KMS-11 (cell line): ENCODE measurements around the gene AFF3.

Experiments used
- H2AFZ ChIP-seq: fragments of 200-600 bp; sonication (generic); 2 replicates; pipeline ENCODE4 v1.6.1; 2016; ENCODE audit warnings: antibody characterized with exemption, mixed run types, low read depth
- H3K27ac ChIP-seq: fragments of 200-600 bp; sonication (generic); 2 replicates; pipeline ENCODE4 v1.6.1; 2016; ENCODE audit warnings: mild to moderate bottlenecking, mixed run types
- H3K27me3 ChIP-seq: fragments of 200-600 bp; sonication (generic); 2 replicates; pipeline ENCODE4 v1.6.1; 2017; ENCODE audit warnings: mild to moderate bottlenecking, low read depth, mixed run types, moderate library complexity; ENCODE audit not compliant: insufficient read depth
- H3K36me3 ChIP-seq: fragments of 200-600 bp; sonication (generic); 2 replicates; pipeline ENCODE4 v1.6.1; 2017; ENCODE audit warnings: mild to moderate bottlenecking, mixed run types; ENCODE audit not compliant: insufficient read depth
- H3K4me1 ChIP-seq: fragments of 200-600 bp; sonication (generic); 2 replicates; pipeline ENCODE4 v1.6.1; 2016; ENCODE audit warnings: mild to moderate bottlenecking, low read depth, mixed run types; ENCODE audit not compliant: poor library complexity, severe bottlenecking
- H3K4me2 ChIP-seq: fragments of 200-600 bp; sonication (generic); 2 replicates; pipeline ENCODE4 v1.7.0; 2016; ENCODE audit warnings: mild to moderate bottlenecking, mixed run types
- H3K4me3 ChIP-seq: fragments of 200-600 bp; sonication (generic); IDR thresholded peaks from 2 replicates; pipeline ENCODE4 v1.6.1; 2017; ENCODE audit warnings: low read depth, low read length, mixed read lengths; ENCODE audit not compliant: insufficient read depth
- H3K79me2 ChIP-seq: fragments of 200-600 bp; sonication (generic); 2 replicates; pipeline ENCODE4 v1.6.1; 2016; ENCODE audit warnings: low read depth, mixed run types; ENCODE audit not compliant: insufficient read depth
- H3K9ac ChIP-seq: fragments of 200-600 bp; sonication (generic); 2 replicates; pipeline ENCODE4 v1.6.1; 2016; ENCODE audit warnings: mild to moderate bottlenecking, mixed run types
- H4K20me1 ChIP-seq: fragments of 200-600 bp; sonication (generic); 2 replicates; pipeline ENCODE4 v1.6.1; 2016; ENCODE audit warnings: mild to moderate bottlenecking, mixed run types; ENCODE audit not compliant: insufficient read depth
- CTCF ChIP-seq: fragments of 200-600 bp; sonication (generic); conservative IDR thresholded peaks from 2 replicates; pipeline ENCODE4 v1.6.1; 2017; ENCODE audit warnings: low read depth, mild to moderate bottlenecking, antibody characterized with exemption, low read length, moderate library complexity, mixed read lengths

AFF3 gene

GRCh38 chr2:99833586-99834201, 308.7 kb downstream of the AFF3 start:
- Histone ChIP-seq H3K27ac (no peak overlapping the region), H4K20me1 (no peaks in the 10 kb centered on the region), H3K79me2 (no peaks in the 10 kb centered on the region), H2AFZ (no peak overlapping the region), H3K36me3 (no peaks in the 10 kb centered on the region), H3K4me2 (no peak overlapping the region), H3K4me3 (no peak overlapping the region), H3K27me3 (no peaks in the 10 kb centered on the region), H3K4me1 (no peaks in the 10 kb centered on the region), H3K9ac (no peak overlapping the region)
- TF ChIP-seq CTCF: no peak

- H3K4me3 ChIP-seq: no peak overlapping the region
- no peak overlapping the region for H3K27ac ChIP-seq
- H4K20me1 ChIP-seq: no peaks in the 10 kb centered on the region
- no peak for TF ChIP-seq CTCF
- no peak overlapping the region for H2AFZ ChIP-seq
- H3K36me3 ChIP-seq: no peaks in the 10 kb centered on the region
- H3K4me1 ChIP-seq: no peaks in the 10 kb centered on the region
- no peak overlapping the region for H3K9ac ChIP-seq
- H3K79me2 ChIP-seq: no peaks in the 10 kb centered on the region
- no peak overlapping the region for H3K4me2 ChIP-seq
- no peaks in the 10 kb centered on the region for H3K27me3 ChIP-seq
Measured at GRCh38 chr2:99832926-99833325, 309.5 kb downstream of the AFF3 start.

- Histone ChIP-seq H3K79me2 (no peaks in the 10 kb centered on the region), H2AFZ (no peak overlapping the region), H4K20me1 (no peaks in the 10 kb centered on the region), H3K27me3 (no peaks in the 10 kb centered on the region), H3K4me1 (no peaks in the 10 kb centered on the region), H3K36me3 (no peaks in the 10 kb centered on the region), H3K4me3 (no peak overlapping the region), H3K4me2 (no peak overlapping the region), H3K27ac (no peak overlapping the region), H3K9ac (no peak overlapping the region)
- no peak for TF ChIP-seq CTCF
Measured at GRCh38 chr2:99831772-99832171, 310.6 kb downstream of the AFF3 start.

- H3K4me1 ChIP-seq: no peaks in the 10 kb centered on the region
- H3K9ac ChIP-seq: no peak overlapping the region
- H3K27me3 ChIP-seq: no peaks in the 10 kb centered on the region
- H3K27ac ChIP-seq: no peak overlapping the region
- H4K20me1 ChIP-seq: no peaks in the 10 kb centered on the region
- TF ChIP-seq CTCF: no peak
- H2AFZ ChIP-seq: no peak overlapping the region
- H3K4me3 ChIP-seq: no peak overlapping the region
- no peaks in the 10 kb centered on the region for H3K36me3 ChIP-seq
- no peak overlapping the region for H3K4me2 ChIP-seq
- H3K79me2 ChIP-seq: no peaks in the 10 kb centered on the region
Measured at GRCh38 chr2:99827296-99827999, 314.9 kb downstream of the AFF3 start.
